Measurements from ENCODE around the gene PRKAG2. TPM values are rescaled to one million over a fixed set of nuclear protein-coding genes. Genes with fewer than 3 reads are reported as not detected.

The PRKAG2 gene
- total RNA-seq, 4 donors from 2014 or later: 7.5 to 14.3 (median 12.2) TPM

DNA sequence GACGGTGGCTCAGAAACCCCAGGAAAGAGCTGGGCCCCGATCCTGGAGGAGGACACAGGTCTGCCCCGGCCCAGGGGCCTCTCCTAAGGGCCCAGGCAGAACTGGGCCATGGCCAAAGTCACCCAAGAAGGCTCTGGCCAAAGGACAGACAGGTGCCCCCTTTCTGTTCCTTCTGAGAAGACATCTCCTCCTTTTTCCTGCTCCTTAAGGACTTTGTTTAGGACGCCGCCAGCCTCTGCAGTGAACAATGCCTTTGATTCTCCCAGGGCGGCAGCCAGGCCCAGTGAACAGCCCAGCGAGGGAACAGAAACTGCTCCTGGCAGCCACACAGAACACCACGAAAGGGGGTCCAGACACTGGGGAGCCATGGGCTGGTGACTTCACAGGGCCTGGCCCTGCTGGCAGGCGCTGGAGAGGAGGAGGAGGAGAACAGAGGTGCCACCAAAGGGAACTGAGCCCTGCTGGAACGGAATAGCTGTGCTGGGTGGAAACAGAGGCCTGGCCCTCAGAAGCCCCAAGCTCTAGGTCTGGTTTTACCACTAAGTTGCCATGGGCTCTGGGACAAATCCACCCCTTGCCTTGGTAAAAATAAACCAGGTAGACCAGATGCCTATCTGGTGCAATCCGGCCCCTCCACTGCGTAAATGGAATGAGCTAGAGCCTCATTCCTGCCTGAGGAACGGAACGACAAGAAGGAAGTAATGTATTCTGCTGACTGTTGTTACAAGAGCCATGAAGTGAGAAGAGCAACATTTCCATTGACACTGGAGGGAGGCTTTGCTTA, 193.9 kb downstream of the PRKAG2 start:
- H3K4me3 ChIP-seq (ENCODE audit: low read depth, poor library complexity, severe bottlenecking): no peak overlapping the region
- DNase-seq (ENCODE audit: low spot score in 2 of 2): no peak
- intact Hi-C loops (cut with DNase I; ENCODE audit: low total_unique reads): no loop called here
- TF ChIP-seq CTCF (IDR thresholded peaks at IDR 0.05): no peak
- no peak for TF ChIP-seq POLR2A (IDR thresholded peaks at IDR 0.05)
- WGBS, 2 donors: 77 to 80% methylated on average over 13 to 14 of the region's 14 CpGs

- intact Hi-C loops (cut with DNase I; ENCODE audit: low total_unique reads): no loop called here
- WGBS, 2 donors: 88 to 97% methylated on average over 3 of the region's 3 CpGs
- no peak overlapping the region for H3K4me3 ChIP-seq (ENCODE audit: low read depth, poor library complexity, severe bottlenecking)
- DNase-seq (ENCODE audit: low spot score in 2 of 2): no peak
- TF ChIP-seq CTCF (IDR thresholded peaks at IDR 0.05) (no peak), POLR2A (IDR thresholded peaks at IDR 0.05) (no peak)
These were observed 195.2 kb downstream of the PRKAG2 start for GRCh38 chr7:151681726-151682125.

- H3K4me3 ChIP-seq (ENCODE audit: low read depth, poor library complexity, severe bottlenecking): no peak overlapping the region
- DNase-seq (ENCODE audit: low spot score in 2 of 2): peak; percentile 81 to 92
- no peak for TF ChIP-seq POLR2A (IDR thresholded peaks at IDR 0.05)
- TF ChIP-seq CTCF (IDR thresholded peaks at IDR 0.05): no peak
- WGBS, 2 donors: 60 to 72% methylated on average over 7 of the region's 7 CpGs
- intact Hi-C loops (cut with DNase I; ENCODE audit: low total_unique reads): no loop called here
These were observed 196.1 kb downstream of the PRKAG2 start for GRCh38 chr7:151680810-151681209.

DNA sequence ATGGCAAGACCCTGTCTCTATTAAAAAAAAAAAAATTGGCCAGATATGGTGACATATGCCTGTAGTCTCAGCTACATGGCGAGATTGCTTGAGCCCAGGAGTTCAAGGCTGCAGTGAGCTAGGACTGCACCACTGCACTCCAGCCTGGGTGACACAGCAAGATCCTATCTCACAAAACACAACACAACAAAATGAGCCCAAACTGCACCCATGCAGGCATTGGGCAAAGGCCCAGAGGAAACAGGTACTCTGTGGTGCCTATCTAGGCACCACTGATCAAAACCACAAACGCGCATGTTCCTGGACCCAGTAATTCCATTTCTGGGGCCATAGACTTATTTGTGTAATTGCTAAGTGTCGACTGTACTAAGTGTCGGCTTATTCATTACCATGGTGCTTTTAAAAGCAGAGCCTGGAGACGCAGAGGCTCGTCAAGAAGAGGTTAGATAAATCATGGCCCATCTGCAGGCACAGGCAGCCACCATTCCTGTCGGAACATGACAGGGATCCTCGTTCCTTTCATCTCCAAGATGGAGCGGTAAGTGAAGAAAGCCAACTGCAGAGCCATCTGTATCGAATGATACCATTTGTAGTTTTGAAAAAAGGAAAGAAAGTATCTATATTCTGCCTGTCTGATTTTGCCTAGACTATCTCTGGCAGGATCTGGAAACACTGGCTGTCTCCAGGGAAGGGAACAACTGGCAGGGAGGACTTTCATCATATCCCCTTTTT, 196.9 kb downstream of the PRKAG2 start:
- WGBS, 2 donors: 70 to 78% methylated on average over 11 of the region's 11 CpGs
- no peak for DNase-seq (ENCODE audit: low spot score in 2 of 2)
- no peak for TF ChIP-seq POLR2A (IDR thresholded peaks at IDR 0.05)
- TF ChIP-seq CTCF (IDR thresholded peaks at IDR 0.05): no peak
- intact Hi-C loops (cut with DNase I; ENCODE audit: low total_unique reads): no loop called here
- no peak overlapping the region for H3K4me3 ChIP-seq (ENCODE audit: low read depth, poor library complexity, severe bottlenecking)

GRCh38 chr7:151679071-151679708, 197.7 kb downstream of the PRKAG2 start:
- DNase-seq (ENCODE audit: low spot score in 2 of 2): peak in 1 of 2 donors; percentile 83
- TF ChIP-seq POLR2A (IDR thresholded peaks at IDR 0.05): no peak
- no peak for TF ChIP-seq CTCF (IDR thresholded peaks at IDR 0.05)
- 46 to 65% methylated on average over 7 to 8 of the region's 8 CpGs for WGBS, 2 donors
- no peak overlapping the region for H3K4me3 ChIP-seq (ENCODE audit: low read depth, poor library complexity, severe bottlenecking)
- intact Hi-C loops (cut with DNase I; ENCODE audit: low total_unique reads): no loop called here

Data from lower leg skin (tissue), 4 donors.